Testis (tissue), 3 donors: Measurements from ENCODE around the gene STK39. TPM values are rescaled to one million over a fixed set of nuclear protein-coding genes. Genes with fewer than 3 reads are reported as not detected.

ENCODE experiments used
- DNase-seq: peaks from one replicate; pipeline ENCODE4 v3.0.0-alpha.2; 2019
- H3K27ac ChIP-seq, 2 donors: fragments of 200-600 bp; sonication (generic); one replicate each; pipeline ENCODE4 v1.5.1; 2019
- H3K27me3 ChIP-seq: fragments of 200-600 bp; sonication (generic); one replicate; pipeline ENCODE4 v1.5.1; 2019
- H3K36me3 ChIP-seq: fragments of 200-600 bp; sonication (generic); one replicate; pipeline ENCODE4 v1.5.1; 2017; ENCODE audit warnings: low read depth; ENCODE audit errors: missing control alignments
- H3K4me1 ChIP-seq: fragments of 200-600 bp; sonication (generic); one replicate; pipeline ENCODE4 v1.5.1; 2019
- H3K4me3 ChIP-seq, 2 donors: fragments of 200-600 bp; sonication (generic); one replicate each; pipeline ENCODE4 v1.5.1; 2017 to 2019
- H3K9me3 ChIP-seq: fragments of 200-600 bp; sonication (generic); one replicate; pipeline ENCODE4 v1.5.1; 2017
- POLR2A ChIP-seq: fragments of 450-650 bp; IDR thresholded peaks from one replicate; pipeline ENCODE4 v1.6.1; 2017; ENCODE audit warnings: antibody characterized with exemption, mild to moderate bottlenecking, moderate library complexity
- WGBS, 2 donors: methylation state at CpG; one replicate each; pipeline ENCODE4 v1.1.5; 2018; 5-methylcytosine and 5-hydroxymethylcytosine counted together
- intact Hi-C: fragments of 100-400 bp; cut with DNase I; formaldehyde crosslinking; loops from one replicate; pipeline ENCODE4 v1.15.1; 2023; ENCODE audit warnings: low total_unique reads
- polyA plus RNA-seq: library from polyadenylated mRNA; stranded (reverse); fragments of 350-450 nt; fragmentation: Illumina TruSeq; extraction: RNeasy Lipid Tissue Mini Kit (QIAGEN cat#74804); gene quantifications from one replicate; pipeline ENCODE4 v1.2.3, GENCODE V29; 2014; ENCODE audit warnings: low read depth, low replicate concordance; ENCODE audit not compliant: insufficient read depth
- total RNA-seq, 2 donors: library from RNA; depleted of rRNA; stranded (reverse); fragments of >200 nt; gene quantifications; one replicate each; pipeline ENCODE4 v1.2.3, GENCODE V29; 2016
- TF ChIP-seq, protein P1 (sequence below), 3 experiments: fragments of 450-650 bp in 2 of 3; fragments of 200-600 bp in 1 of 3; sonication (generic) in 1 of 3; IDR thresholded peaks; one replicate each; pipeline ENCODE4 v1.5.1; 2016 to 2019; ENCODE audit warnings: antibody characterized with exemption in 3 of 3, mild to moderate bottlenecking in 2 of 3, moderate library complexity in 1 of 3

The STK39 gene
- total and polyA plus RNA-seq, 3 donors from 2014 or later, result 26.4 to 70.7 (median 41.8) TPM

DNA sequence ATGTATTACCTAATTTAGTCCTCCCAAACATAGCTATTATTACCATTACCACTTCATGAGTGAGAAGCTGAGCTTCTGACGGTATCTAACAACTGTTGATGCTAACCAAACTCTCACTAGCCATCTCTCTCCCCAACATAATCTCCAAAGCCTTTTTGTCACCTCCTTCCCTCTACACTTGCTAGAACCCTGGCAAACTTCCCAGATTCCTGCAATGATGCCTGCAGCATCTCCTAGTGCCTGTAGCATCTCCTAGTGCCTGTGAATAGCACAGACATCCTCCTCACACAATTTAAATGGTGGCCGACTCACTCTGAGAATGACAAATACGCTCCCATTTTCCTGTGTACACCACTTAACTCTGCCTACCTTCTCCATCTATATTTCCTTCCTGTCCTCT is 126.7 kb downstream of the STK39 start:
- no peak for TF ChIP-seq POLR2A
- TF ChIP-seq, protein P1, sequence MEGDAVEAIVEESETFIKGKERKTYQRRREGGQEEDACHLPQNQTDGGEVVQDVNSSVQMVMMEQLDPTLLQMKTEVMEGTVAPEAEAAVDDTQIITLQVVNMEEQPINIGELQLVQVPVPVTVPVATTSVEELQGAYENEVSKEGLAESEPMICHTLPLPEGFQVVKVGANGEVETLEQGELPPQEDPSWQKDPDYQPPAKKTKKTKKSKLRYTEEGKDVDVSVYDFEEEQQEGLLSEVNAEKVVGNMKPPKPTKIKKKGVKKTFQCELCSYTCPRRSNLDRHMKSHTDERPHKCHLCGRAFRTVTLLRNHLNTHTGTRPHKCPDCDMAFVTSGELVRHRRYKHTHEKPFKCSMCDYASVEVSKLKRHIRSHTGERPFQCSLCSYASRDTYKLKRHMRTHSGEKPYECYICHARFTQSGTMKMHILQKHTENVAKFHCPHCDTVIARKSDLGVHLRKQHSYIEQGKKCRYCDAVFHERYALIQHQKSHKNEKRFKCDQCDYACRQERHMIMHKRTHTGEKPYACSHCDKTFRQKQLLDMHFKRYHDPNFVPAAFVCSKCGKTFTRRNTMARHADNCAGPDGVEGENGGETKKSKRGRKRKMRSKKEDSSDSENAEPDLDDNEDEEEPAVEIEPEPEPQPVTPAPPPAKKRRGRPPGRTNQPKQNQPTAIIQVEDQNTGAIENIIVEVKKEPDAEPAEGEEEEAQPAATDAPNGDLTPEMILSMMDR (IDR thresholded peaks at IDR 0.05), result no peak
- H3K9me3 ChIP-seq, result no peaks in the 10 kb centered on the region
- no peaks in the 10 kb centered on the region for H3K36me3 ChIP-seq
- no peak for DNase-seq
- H3K4me1 ChIP-seq, result no peaks in the 10 kb centered on the region
- WGBS, 2 donors, result 85 to 94% methylated on average over 3 of the region's 3 CpGs
- H3K4me3 ChIP-seq, result no peak overlapping the region
- H3K27ac ChIP-seq, result no peak overlapping the region
- no peaks in the 10 kb centered on the region for H3K27me3 ChIP-seq
- intact Hi-C loops, result no loop called here

DNA sequence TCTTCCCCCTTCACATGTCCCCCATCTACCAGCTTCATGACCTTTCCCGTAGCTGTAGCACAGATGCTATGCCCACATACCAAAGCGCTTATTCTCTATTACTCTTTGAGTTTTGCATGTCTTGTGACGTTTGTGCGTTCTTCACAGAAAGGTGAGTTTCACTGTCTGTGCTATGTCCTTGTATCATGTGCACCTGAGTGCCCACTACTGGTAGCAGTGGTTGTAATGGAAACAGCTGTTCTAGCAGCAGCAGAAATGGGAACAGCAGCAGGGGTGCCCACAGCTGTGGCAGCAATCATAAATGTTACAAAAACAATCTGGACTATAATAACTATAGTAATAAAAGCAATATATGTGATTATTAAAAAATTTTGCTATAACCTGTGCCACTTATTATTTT is 127.1 kb downstream of the STK39 start:
- DNase-seq, result no peak
- no peaks in the 10 kb centered on the region for H3K36me3 ChIP-seq
- intact Hi-C loops, result no loop called here
- H3K27ac ChIP-seq, result no peak overlapping the region
- H3K4me1 ChIP-seq, result no peaks in the 10 kb centered on the region
- TF ChIP-seq POLR2A, result no peak
- TF ChIP-seq, protein P1 (IDR thresholded peaks at IDR 0.05), result no peak
- no peaks in the 10 kb centered on the region for H3K27me3 ChIP-seq
- no peak overlapping the region for H3K4me3 ChIP-seq
- H3K9me3 ChIP-seq, result no peaks in the 10 kb centered on the region
- 89 to 93% methylated on average over 4 of the region's 4 CpGs for WGBS, 2 donors

DNA sequence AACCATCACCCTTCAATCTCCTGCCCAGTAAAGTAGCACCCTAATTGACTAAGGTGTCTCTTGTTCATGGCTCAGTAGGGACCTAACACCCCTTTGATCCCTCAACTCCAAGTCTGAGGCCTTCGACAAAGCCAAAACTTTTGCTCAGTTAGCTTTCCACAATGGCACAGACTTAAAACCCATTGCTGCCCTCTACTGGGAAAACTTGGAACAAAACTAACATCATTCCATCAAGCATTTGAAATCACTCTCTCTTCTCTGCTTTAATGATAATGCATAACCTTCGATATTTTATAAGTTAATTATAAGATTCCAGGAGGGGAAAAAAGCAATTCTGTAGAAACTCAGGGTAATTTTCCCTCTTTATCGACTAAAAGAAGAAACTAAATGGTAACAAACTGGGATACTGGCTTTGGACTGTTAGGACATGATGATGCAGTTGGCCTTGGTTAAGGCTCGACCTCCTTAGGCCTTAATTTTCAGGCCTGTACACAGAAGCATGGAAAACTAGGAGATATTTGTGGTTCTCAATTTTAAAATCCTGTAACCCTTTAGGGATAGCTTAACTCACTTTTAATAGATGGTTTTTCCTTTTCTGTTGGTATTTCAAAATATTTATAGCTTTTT is 127.8 kb downstream of the STK39 start:
- intact Hi-C loops, result no loop called here
- Histone ChIP-seq H3K4me1 (no peaks in the 10 kb centered on the region), H3K27ac (peak overlapping the region in 1 of 2 donors; percentile 55), H3K9me3 (no peaks in the 10 kb centered on the region), H3K27me3 (no peaks in the 10 kb centered on the region), H3K36me3 (no peaks in the 10 kb centered on the region), H3K4me3 (no peak overlapping the region)
- WGBS, 2 donors, result 34 to 37% methylated on average over 4 of the region's 4 CpGs
- peak; percentile 28 for DNase-seq
- TF ChIP-seq, protein P1 (IDR thresholded peaks at IDR 0.05), result peak in 2 of 3 experiments; percentile 49 to 60
- no peak for TF ChIP-seq POLR2A

DNA sequence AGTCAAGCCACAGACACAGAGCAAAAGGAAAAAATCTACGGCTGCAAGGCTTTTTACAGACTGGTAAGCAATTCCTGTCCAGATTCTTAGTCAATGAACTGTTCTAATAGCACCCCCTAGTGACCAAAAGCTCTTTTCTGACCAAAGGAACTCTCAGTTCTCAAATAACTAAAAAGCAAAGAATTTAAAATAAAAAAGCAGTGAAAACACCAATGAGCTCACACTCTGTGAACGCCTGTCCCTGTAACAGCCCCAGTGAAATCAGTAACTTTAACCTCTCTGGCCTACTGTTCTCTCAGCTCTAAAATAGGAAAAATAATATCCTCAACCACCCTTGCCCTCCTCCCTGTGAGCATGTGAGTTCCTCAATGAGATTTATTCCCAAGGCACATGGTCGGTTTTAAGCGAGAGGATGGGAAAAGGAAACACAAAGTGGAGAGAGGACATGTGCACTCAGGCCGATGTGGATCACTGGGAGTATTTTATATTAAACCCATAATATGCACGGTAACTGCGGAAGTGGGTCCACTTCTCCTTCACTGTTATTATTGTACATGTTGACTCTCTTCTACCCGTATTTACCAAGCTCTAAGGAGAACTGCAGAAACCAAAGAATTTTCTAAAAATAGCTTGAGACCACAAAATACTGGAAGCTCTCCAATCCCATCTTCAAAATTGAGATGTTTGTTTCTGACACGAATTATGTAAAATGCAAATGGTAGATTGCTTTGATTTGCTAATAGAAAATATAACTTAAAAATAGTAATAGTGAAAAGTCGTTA is 128.5 kb downstream of the STK39 start:
- peak; percentile 28 for DNase-seq
- TF ChIP-seq, protein P1 (IDR thresholded peaks at IDR 0.05), result peak; percentile 65 to 73 (median 69)
- TF ChIP-seq POLR2A, result no peak

More for the DNA sequence above, 128.5 kb downstream of the STK39 start:
- no peak overlapping the region for H3K4me3 ChIP-seq
- WGBS, 2 donors, result 52 to 53% methylated on average over 10 of the region's 10 CpGs
- no peaks in the 10 kb centered on the region for H3K9me3 ChIP-seq
- H3K4me1 ChIP-seq, result peaks cover 5% of the 10 kb centered on the region
- no peaks in the 10 kb centered on the region for H3K36me3 ChIP-seq
- no peaks in the 10 kb centered on the region for H3K27me3 ChIP-seq
- intact Hi-C loops, result no loop called here
- H3K27ac ChIP-seq, result peak overlapping the region in 1 of 2 donors; percentile 55
